Middle frontal gyrus (tissue), 1 donor: ENCODE results near the gene HMCN1.
"Not testable (repeated sequence)": the region's sequence is repeated elsewhere in the genome, so short reads cannot be mapped to it uniquely, and the experiment has no call there.

Experiments
- DNase-seq: peaks from one replicate; pipeline ENCODE4 v3.0.0-alpha.2; 2015; ENCODE audit warnings: low spot score; ENCODE audit errors: extremely low spot score

HMCN1 gene

GRCh38 chr1:185739967-185740366 is 5.8 kb downstream of the HMCN1 start:
- DNase-seq, result no peak

- no peak for DNase-seq
Measured at GRCh38 chr1:185741551-185741950, 7.4 kb downstream of the HMCN1 start.

GRCh38 chr1:185742403-185742802 is 8.2 kb downstream of the HMCN1 start:
- DNase-seq, result no peak

GRCh38 chr1:185745165-185745564 is 11.0 kb downstream of the HMCN1 start:
- no peak for DNase-seq

GRCh38 chr1:185759061-185759460 is 24.9 kb downstream of the HMCN1 start:
- DNase-seq, result no peak

GRCh38 chr1:185761841-185762240 is 27.6 kb downstream of the HMCN1 start:
- DNase-seq, result no peak

GRCh38 chr1:185767508-185768120 is 33.4 kb downstream of the HMCN1 start:
- DNase-seq, result no peak

- no peak for DNase-seq
Measured at GRCh38 chr1:185768371-185768770, 34.2 kb downstream of the HMCN1 start.

- DNase-seq, result no peak
Measured at GRCh38 chr1:185769136-185769535, 34.9 kb downstream of the HMCN1 start.

- no peak for DNase-seq
Measured at GRCh38 chr1:185774394-185774793, 40.2 kb downstream of the HMCN1 start.

- DNase-seq, result no peak
Measured at GRCh38 chr1:185775501-185775900, 41.3 kb downstream of the HMCN1 start.

GRCh38 chr1:185776522-185776921 is 42.3 kb downstream of the HMCN1 start:
- DNase-seq, result no peak

- not testable (repeated sequence) for DNase-seq
Measured at GRCh38 chr1:185783860-185784259, 49.7 kb downstream of the HMCN1 start.

GRCh38 chr1:185785586-185785985 is 51.4 kb downstream of the HMCN1 start:
- no peak for DNase-seq

GRCh38 chr1:185786524-185786923 is 52.3 kb downstream of the HMCN1 start:
- no peak for DNase-seq

- DNase-seq, result no peak
Measured at GRCh38 chr1:185787238-185787637, 53.0 kb downstream of the HMCN1 start.

- no peak for DNase-seq
Measured at GRCh38 chr1:185788386-185788785, 54.2 kb downstream of the HMCN1 start.

- DNase-seq, result no peak
Measured at GRCh38 chr1:185789501-185790193, 55.5 kb downstream of the HMCN1 start.

- DNase-seq, result no peak
Measured at GRCh38 chr1:185790194-185790735, 56.1 kb downstream of the HMCN1 start.

GRCh38 chr1:185792040-185792439 is 57.8 kb downstream of the HMCN1 start:
- DNase-seq, result no peak

- not testable (repeated sequence) for DNase-seq
Measured at GRCh38 chr1:185794495-185794894, 60.3 kb downstream of the HMCN1 start.

- no peak for DNase-seq
Measured at GRCh38 chr1:185795181-185795580, 61.0 kb downstream of the HMCN1 start.

GRCh38 chr1:185798505-185798904 is 64.3 kb downstream of the HMCN1 start:
- no peak for DNase-seq
